OCI-LY7 (cell line): ENCODE data around the gene MAML3.

Experiments
- CTCF ChIP-seq: fragments of 200-600 bp; sonication (generic); conservative IDR thresholded peaks from 2 replicates; pipeline ENCODE4 v1.5.1; 2014; ENCODE audit warnings: mild to moderate bottlenecking, antibody characterized with exemption, low read length, moderate library complexity, mixed read lengths
- EZH2phosphoT487 ChIP-seq: fragments of 200-600 bp; sonication (generic); IDR thresholded peaks from 2 replicates; pipeline ENCODE4 v1.6.1; 2018; ENCODE audit warnings: low read depth, borderline replicate concordance, mild to moderate bottlenecking, mixed run types, antibody characterized with exemption, low read length, moderate library complexity, mixed read lengths

DNA sequence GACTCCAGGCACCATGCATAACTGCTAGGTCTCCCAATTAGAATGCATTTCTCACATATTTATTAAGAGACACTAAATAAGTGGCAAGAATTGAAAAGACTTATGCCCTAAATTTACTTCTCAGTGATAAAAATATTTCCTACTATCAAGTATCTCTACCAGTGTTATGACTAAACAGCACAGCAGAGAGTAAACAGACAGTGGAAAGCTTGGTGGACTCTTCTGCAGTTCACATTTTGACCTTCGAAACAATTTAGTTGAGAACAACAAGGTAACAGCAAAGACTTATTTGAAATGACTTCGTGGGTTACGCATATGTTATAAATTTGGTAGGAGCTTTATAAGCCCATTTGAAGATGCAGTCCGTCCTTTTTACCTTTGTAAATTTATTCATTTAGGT, 16.3 kb upstream of the MAML3 start:
- TF ChIP-seq EZH2phosphoT487, result no peak
- TF ChIP-seq CTCF, result no peak
